ENCODE results near the gene USP49. TPM values are rescaled to one million over a fixed set of nuclear protein-coding genes. Genes with fewer than 3 reads are reported as not detected.

USP49 gene
- total RNA-seq, 2 experiments from 2014 or later, result 1.3 TPM

DNA sequence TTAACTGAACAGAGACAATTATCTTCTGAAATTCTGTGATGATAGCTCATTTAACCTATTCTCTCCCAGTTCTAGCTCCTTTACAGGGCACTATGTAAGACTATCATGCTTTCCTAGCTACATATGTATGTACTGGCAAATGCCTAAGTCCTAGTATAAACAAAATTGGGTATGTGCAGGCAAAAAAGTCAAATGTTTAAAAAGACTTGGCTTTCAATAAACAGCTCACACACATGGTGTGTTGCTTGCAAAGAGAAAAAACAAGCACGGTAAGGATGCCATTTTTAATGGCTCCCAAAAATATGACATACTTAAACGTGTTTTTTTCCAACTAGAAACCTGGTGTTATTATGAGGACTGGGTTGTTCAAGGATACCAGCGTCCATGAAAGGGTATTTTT, 62.9 kb downstream of the USP49 start:
- Histone ChIP-seq H3K27me3 (ENCODE audit: control insufficient read depth in 1 of 2, insufficient read depth in 2 of 2, low read length in 2 of 2) (no peaks in the 10 kb centered on the region), H3K27ac (ENCODE audit: low read depth in 1 of 2, low read length in 2 of 2) (no peak overlapping the region), H3K36me3 (ENCODE audit: insufficient read depth, low read length) (no peaks in the 10 kb centered on the region), H3K4me3 (ENCODE audit: low read length) (no peak overlapping the region), H3K9me3 (ENCODE audit: control insufficient read depth in 1 of 2, insufficient read depth in 1 of 2, low read length in 2 of 2) (no peaks in the 10 kb centered on the region), H3K4me1 (ENCODE audit: insufficient read depth, low read length) (no peaks in the 10 kb centered on the region)
- no peaks in the 10 kb centered on the region for H3K9me3 Mint-ChIP-seq
- DNase-seq (no peak), ATAC-seq (ENCODE audit: poor library complexity) (no peak)
- H3K4me3 Mint-ChIP-seq, result no peak overlapping the region
- H3K27me3 Mint-ChIP-seq, result no peaks in the 10 kb centered on the region
- H3K4me1 Mint-ChIP-seq (ENCODE audit: low read depth), result no peaks in the 10 kb centered on the region
- no peaks in the 10 kb centered on the region for H3K36me3 Mint-ChIP-seq (ENCODE audit: low read depth)
- no peak overlapping the region for H3K27ac Mint-ChIP-seq
- POLR2A ChIA-PET, result no interaction called here
- CTCF ChIA-PET, result no interaction called here
- TF ChIP-seq, protein P1, sequence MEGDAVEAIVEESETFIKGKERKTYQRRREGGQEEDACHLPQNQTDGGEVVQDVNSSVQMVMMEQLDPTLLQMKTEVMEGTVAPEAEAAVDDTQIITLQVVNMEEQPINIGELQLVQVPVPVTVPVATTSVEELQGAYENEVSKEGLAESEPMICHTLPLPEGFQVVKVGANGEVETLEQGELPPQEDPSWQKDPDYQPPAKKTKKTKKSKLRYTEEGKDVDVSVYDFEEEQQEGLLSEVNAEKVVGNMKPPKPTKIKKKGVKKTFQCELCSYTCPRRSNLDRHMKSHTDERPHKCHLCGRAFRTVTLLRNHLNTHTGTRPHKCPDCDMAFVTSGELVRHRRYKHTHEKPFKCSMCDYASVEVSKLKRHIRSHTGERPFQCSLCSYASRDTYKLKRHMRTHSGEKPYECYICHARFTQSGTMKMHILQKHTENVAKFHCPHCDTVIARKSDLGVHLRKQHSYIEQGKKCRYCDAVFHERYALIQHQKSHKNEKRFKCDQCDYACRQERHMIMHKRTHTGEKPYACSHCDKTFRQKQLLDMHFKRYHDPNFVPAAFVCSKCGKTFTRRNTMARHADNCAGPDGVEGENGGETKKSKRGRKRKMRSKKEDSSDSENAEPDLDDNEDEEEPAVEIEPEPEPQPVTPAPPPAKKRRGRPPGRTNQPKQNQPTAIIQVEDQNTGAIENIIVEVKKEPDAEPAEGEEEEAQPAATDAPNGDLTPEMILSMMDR (IDR thresholded peaks at IDR 0.05), result no peak
- intact Hi-C loops (cut with DNase I, micrococcal nuclease), result no loop called here

DNA sequence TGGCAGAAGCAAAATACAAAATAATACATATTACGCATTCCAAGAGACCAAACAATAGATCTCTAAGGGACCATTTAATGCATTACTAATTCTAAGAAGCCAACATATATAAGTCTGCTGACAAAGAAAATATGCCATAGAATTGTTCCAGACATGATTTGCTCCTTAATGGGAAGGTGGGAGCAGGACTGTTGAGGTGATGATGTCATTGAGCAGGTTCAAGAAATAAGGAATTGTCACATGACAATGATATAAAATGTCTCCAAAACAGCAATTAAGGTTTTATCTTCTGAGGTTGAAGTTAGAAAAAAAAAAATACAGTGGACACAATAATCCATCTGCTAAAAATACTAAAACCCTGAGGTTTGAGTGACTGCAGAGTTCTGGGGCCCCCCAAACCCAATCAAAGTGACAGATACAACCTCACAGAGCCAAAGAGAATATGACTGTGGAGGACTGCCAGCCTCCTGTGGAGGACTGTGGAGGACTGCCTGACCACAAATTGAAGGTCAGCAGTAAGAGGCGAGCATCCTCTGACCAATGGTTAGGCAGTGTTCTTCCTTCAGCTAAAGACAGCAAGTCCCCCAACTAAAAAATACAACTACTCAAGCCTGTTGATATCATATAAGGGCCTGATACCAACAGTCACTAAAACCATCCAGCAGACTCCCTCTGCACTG, 68.7 kb downstream of the USP49 start:
- Histone ChIP-seq H3K4me1 (ENCODE audit: insufficient read depth, low read length) (no peaks in the 10 kb centered on the region), H3K36me3 (ENCODE audit: insufficient read depth, low read length) (no peaks in the 10 kb centered on the region), H3K4me3 (ENCODE audit: low read length) (no peak overlapping the region), H3K27me3 (ENCODE audit: control insufficient read depth in 1 of 2, insufficient read depth in 2 of 2, low read length in 2 of 2) (no peaks in the 10 kb centered on the region), H3K9me3 (ENCODE audit: control insufficient read depth in 1 of 2, insufficient read depth in 1 of 2, low read length in 2 of 2) (no peaks in the 10 kb centered on the region), H3K27ac (ENCODE audit: low read depth in 1 of 2, low read length in 2 of 2) (no peak overlapping the region)
- ChIA-PET CTCF (no interaction called here), POLR2A (no interaction called here)
- TF ChIP-seq, protein P1 (IDR thresholded peaks at IDR 0.05), result no peak
- Mint-ChIP-seq H3K27ac (no peak overlapping the region), H3K4me1 (ENCODE audit: low read depth) (no peaks in the 10 kb centered on the region), H3K9me3 (no peaks in the 10 kb centered on the region), H3K36me3 (ENCODE audit: low read depth) (no peaks in the 10 kb centered on the region), H3K27me3 (no peaks in the 10 kb centered on the region), H3K4me3 (no peak overlapping the region)
- intact Hi-C loops (cut with DNase I, micrococcal nuclease), result no loop called here
- ATAC-seq (ENCODE audit: poor library complexity) (no peak), DNase-seq (no peak)

DNA sequence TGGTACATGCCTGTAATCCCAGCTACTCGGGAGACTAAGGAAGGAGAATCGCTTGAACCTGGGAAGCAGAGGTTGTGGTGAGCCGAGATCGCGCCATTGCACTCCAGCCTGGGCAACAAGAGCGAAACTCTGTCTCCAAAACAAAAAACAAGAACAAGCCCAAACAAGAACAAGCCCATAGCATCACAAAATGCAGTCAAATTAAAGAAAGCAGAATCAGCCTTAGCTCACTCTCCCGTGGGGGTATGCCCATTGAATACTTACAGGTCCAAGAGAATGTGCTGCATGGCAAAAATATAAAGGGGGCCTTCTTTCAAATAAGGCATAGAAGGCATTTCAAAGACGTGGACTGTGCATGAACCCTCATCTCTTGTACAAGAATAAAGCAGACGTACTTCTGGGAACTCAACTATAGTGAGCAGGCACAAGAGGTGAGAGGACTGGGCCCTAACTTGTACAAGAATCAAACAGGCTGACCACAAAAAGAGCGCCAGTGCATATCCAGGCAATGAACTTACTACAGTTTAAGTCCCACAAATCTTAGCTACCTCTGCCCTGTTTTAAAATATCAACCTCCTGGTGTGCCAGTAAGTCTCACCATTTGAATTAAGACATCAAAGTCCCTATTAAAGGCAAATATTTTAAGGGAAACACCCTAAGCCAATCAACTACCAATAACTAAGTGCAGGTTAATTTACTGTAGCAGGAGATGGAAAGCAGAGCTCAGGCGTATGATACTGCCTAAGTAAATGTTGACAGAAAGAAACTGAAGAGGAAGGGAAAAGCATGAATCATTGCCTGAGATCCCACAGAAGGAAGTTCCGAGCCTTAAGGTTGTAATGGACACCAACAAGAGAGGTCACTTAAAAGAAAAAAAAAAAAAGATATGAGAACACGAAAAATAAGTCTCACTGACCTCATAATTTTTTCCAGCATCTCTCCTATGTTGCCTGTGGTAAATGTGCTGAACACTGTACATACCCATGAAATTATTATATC, 70.3 kb downstream of the USP49 start:
- no peak for DNase-seq
- ChIA-PET CTCF (interaction anchor here (0.6 kb wide), 1 partner anchor 254 kb away, joined by 3 read pairs; no protein-coding TSS in a partner anchor), POLR2A (no interaction called here)
- Mint-ChIP-seq H3K4me1 (ENCODE audit: low read depth) (no peaks in the 10 kb centered on the region), H3K36me3 (ENCODE audit: low read depth) (no peaks in the 10 kb centered on the region), H3K27me3 (no peaks in the 10 kb centered on the region), H3K27ac (no peak overlapping the region), H3K4me3 (no peak overlapping the region), H3K9me3 (no peaks in the 10 kb centered on the region)
- H3K36me3 ChIP-seq (ENCODE audit: insufficient read depth, low read length), result no peaks in the 10 kb centered on the region
- no peak for ATAC-seq (ENCODE audit: poor library complexity)
- H3K9me3 ChIP-seq (ENCODE audit: control insufficient read depth in 1 of 2, insufficient read depth in 1 of 2, low read length in 2 of 2), result no peaks in the 10 kb centered on the region
- no peaks in the 10 kb centered on the region for H3K27me3 ChIP-seq (ENCODE audit: control insufficient read depth in 1 of 2, insufficient read depth in 2 of 2, low read length in 2 of 2)
- H3K27ac ChIP-seq (ENCODE audit: low read depth in 1 of 2, low read length in 2 of 2), result no peak overlapping the region
- no peak overlapping the region for H3K4me3 ChIP-seq (ENCODE audit: low read length)
- no peaks in the 10 kb centered on the region for H3K4me1 ChIP-seq (ENCODE audit: insufficient read depth, low read length)
- TF ChIP-seq, protein P1 (IDR thresholded peaks at IDR 0.05), result no peak
- intact Hi-C loops (cut with DNase I, micrococcal nuclease), result no loop called here

Measured in CD4-positive, alpha-beta T cell (primary cell).